MM.1S (cell line): Measurements from ENCODE around the gene DEPDC5.

Source experiments
- DNase-seq: peaks from one replicate; pipeline ENCODE4 v3.0.0-alpha.2; 2015
- H2AFZ ChIP-seq: fragments of 300-600 bp; sonication (generic); 2 replicates; pipeline ENCODE4 v1.6.0; 2016; ENCODE audit warnings: antibody characterized with exemption, low read length
- H3F3A ChIP-seq: fragments of 300-600 bp; sonication (generic); 2 replicates; pipeline ENCODE4 v1.6.1; 2016; ENCODE audit warnings: mild to moderate bottlenecking, antibody characterized with exemption, low read length, moderate library complexity, mixed read lengths; ENCODE audit not compliant: insufficient read depth
- H3K27ac ChIP-seq: fragments of 300-600 bp; sonication (generic); 2 replicates; pipeline ENCODE4 v1.5.1; 2016; ENCODE audit warnings: mild to moderate bottlenecking, low read length
- H3K27me3 ChIP-seq: fragments of 300-600 bp; sonication (generic); replicated peaks from 2 replicates; pipeline ENCODE4 v1.6.0; 2016; ENCODE audit warnings: low read length; ENCODE audit not compliant: insufficient read depth
- H3K36me3 ChIP-seq: fragments of 300-600 bp; sonication (generic); replicated peaks from 2 replicates; pipeline ENCODE4 v1.6.1; 2016; ENCODE audit warnings: mild to moderate bottlenecking, low read length, mixed read lengths; ENCODE audit not compliant: insufficient read depth
- H3K4me1 ChIP-seq: fragments of 300-600 bp; sonication (generic); 2 replicates; pipeline ENCODE4 v1.6.1; 2016; ENCODE audit warnings: low read length, mixed read lengths
- H3K4me2 ChIP-seq: fragments of 300-600 bp; sonication (generic); 2 replicates; pipeline ENCODE4 v1.6.0; 2016; ENCODE audit warnings: low read depth, low read length
- H3K4me3 ChIP-seq: fragments of 300-600 bp; sonication (generic); 2 replicates; pipeline ENCODE4 v1.5.1; 2016; ENCODE audit warnings: low read length, mixed read lengths
- H3K79me2 ChIP-seq: fragments of 300-600 bp; sonication (generic); 2 replicates; pipeline ENCODE4 v1.6.1; 2016; ENCODE audit warnings: mixed run types, low read length, mixed read lengths
- H3K9ac ChIP-seq: fragments of 300-600 bp; sonication (generic); 2 replicates; pipeline ENCODE4 v1.6.1; 2016; ENCODE audit warnings: low read length, mixed read lengths
- H3K9me2 ChIP-seq: fragments of 300-600 bp; sonication (generic); replicated peaks from 2 replicates; pipeline ENCODE4 v1.6.1; 2016; ENCODE audit warnings: mild to moderate bottlenecking, low read length, mixed read lengths; ENCODE audit not compliant: insufficient read depth
- H3K9me3 ChIP-seq: fragments of 300-600 bp; sonication (generic); replicated peaks from 2 replicates; pipeline ENCODE4 v1.6.1; 2016; ENCODE audit warnings: mild to moderate bottlenecking, low read length, mixed read lengths; ENCODE audit not compliant: insufficient read depth
- H4K20me1 ChIP-seq: fragments of 300-600 bp; sonication (generic); 2 replicates; pipeline ENCODE4 v1.6.1; 2016; ENCODE audit warnings: mild to moderate bottlenecking, low read length, moderate library complexity, mixed read lengths; ENCODE audit not compliant: insufficient read depth
- CTCF ChIP-seq: fragments of 300-600 bp; sonication (generic); IDR thresholded peaks from 2 replicates; pipeline ENCODE4 v1.5.1; 2016; ENCODE audit warnings: antibody characterized with exemption, low read length, mixed read lengths
- EZH2 ChIP-seq: fragments of 300-600 bp; sonication (generic); optimal IDR thresholded peaks from 2 replicates; pipeline ENCODE3; 2017; ENCODE audit warnings: low read depth, mild to moderate bottlenecking, antibody characterized with exemption, low read length, mixed read lengths
- EZH2phosphoT487 ChIP-seq: fragments of 300-600 bp; sonication (generic); IDR thresholded peaks from 2 replicates; pipeline ENCODE4 v1.6.1; 2018; ENCODE audit warnings: antibody characterized with exemption, low read length

The DEPDC5 gene

GRCh38 chr22:31911565-31912406 is 158.0 kb downstream of the DEPDC5 start:
- Histone ChIP-seq H3K79me2 (no peaks in the 10 kb centered on the region), H3K27ac (no peak overlapping the region), H3K27me3 (no peaks in the 10 kb centered on the region), H3K9ac (no peak overlapping the region), H3K4me2 (no peak overlapping the region), H4K20me1 (no peaks in the 10 kb centered on the region), H3K4me1 (peaks cover under 1% of the 10 kb centered on the region; the same call in 1 of the 2 replicates), H2AFZ (no peak overlapping the region), H3K36me3 (no peaks in the 10 kb centered on the region), H3K9me2 (no peaks in the 10 kb centered on the region), H3F3A (no peaks in the 10 kb centered on the region), H3K4me3 (no peak overlapping the region), H3K9me3 (no peaks in the 10 kb centered on the region)
- DNase-seq = no peak
- TF ChIP-seq EZH2 = no peak
- no peak for TF ChIP-seq CTCF
- TF ChIP-seq EZH2phosphoT487 = no peak

GRCh38 chr22:31912407-31912743 is 158.6 kb downstream of the DEPDC5 start:
- TF ChIP-seq EZH2phosphoT487 (no peak), EZH2 (no peak), CTCF (no peak)
- Histone ChIP-seq H3K4me3 (no peak overlapping the region), H3K4me2 (no peak overlapping the region), H3K4me1 (peaks cover 6% of the 10 kb centered on the region; the same call in 1 of the 2 replicates), H3K9me3 (no peaks in the 10 kb centered on the region), H3K27me3 (no peaks in the 10 kb centered on the region), H3K79me2 (no peaks in the 10 kb centered on the region), H3K36me3 (no peaks in the 10 kb centered on the region), H3F3A (no peaks in the 10 kb centered on the region), H3K9me2 (no peaks in the 10 kb centered on the region), H2AFZ (no peak overlapping the region), H4K20me1 (no peaks in the 10 kb centered on the region), H3K9ac (no peak overlapping the region), H3K27ac (no peak overlapping the region)
- no peak for DNase-seq

GRCh38 chr22:31915586-31915985 is 161.8 kb downstream of the DEPDC5 start:
- Histone ChIP-seq H3K27ac (no peak overlapping the region), H3K36me3 (no peaks in the 10 kb centered on the region), H2AFZ (no peak overlapping the region), H3K9me3 (no peaks in the 10 kb centered on the region), H3K79me2 (no peaks in the 10 kb centered on the region), H3K4me1 (peaks cover 10% of the 10 kb centered on the region; the same call in 1 of the 2 replicates), H4K20me1 (no peaks in the 10 kb centered on the region), H3K4me3 (no peak overlapping the region), H3K27me3 (no peaks in the 10 kb centered on the region), H3F3A (no peaks in the 10 kb centered on the region), H3K9me2 (no peaks in the 10 kb centered on the region), H3K9ac (no peak overlapping the region), H3K4me2 (no peak overlapping the region)
- TF ChIP-seq EZH2phosphoT487 = no peak
- TF ChIP-seq EZH2 = no peak
- TF ChIP-seq CTCF = no peak
- no peak for DNase-seq
